GM21619 (cell line): ENCODE results near the gene ATP5ME.
"Not testable (repeated sequence)": the region's sequence is repeated elsewhere in the genome, so short reads cannot be mapped to it uniquely, and the experiment has no call there.

Experiments
- ATAC-seq: cut with Tn5 transposase; IDR thresholded peaks from one replicate; pipeline ENCODE4 v1.9.1; 2021; ENCODE audit not compliant: unreplicated experiment

Gene ATP5ME

DNA sequence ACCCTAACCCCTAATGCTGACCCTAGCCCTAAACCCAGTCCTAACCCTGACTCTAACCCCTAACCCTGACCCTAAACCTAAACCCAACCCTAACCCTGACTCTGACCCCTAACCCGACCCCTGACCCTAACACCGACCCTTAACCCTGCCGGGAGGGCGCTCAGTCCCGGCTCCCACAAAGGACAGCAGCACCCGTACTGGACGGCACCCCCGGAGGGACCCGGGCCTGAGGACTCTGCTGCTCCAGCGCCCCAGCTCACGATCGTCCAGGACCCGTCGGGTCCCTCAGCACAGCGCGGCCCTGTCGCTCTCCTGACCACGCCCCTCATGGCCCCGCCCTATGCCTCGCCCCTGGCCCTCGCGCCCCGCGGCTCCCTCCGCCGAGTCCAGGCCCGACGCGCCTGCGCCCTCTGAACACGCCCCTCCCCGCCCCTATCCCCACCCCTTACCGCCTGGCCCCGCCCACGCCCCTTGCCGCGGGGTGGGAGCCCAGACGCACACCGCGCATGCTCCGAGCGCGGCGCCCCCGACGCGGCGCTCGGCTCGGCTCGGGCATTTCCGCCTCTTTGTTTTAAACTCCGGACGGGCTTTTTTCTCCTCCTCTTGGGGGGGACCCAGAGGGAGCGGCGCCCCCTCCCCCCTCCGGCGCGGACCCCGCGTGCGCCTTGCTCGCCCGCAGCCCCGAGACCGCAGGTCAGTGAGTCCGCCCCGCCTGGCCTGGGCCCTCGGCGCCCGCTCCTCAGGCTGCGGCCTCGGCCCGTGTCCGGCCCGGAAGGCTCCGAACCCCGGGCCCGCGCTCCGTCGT lies 31.4 kb upstream of the ATP5ME start, which contains the start of gene PCGF3:
Gene PCGF3 (plus strand): TSS at position 555 of the 805 bp plus-strand sequence. CDS start 27,849 bp downstream, outside the sequence.
- peak; percentile 90 for ATAC-seq

DNA sequence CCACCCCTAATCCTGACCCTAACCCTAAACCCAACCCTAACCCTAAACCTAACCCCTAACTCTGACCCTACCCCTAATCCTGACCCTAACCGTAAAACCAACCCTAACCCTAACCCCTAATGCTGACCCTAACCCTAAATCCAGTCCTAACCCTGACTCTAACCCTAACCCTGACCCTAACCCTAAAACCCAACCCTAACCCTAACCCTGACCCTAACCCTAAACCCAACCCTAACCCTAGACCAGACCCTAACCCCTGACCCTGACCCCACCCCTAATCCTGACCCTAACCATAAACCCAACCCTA lies 30.8 kb upstream of the ATP5ME start:
- no peak for ATAC-seq

DNA sequence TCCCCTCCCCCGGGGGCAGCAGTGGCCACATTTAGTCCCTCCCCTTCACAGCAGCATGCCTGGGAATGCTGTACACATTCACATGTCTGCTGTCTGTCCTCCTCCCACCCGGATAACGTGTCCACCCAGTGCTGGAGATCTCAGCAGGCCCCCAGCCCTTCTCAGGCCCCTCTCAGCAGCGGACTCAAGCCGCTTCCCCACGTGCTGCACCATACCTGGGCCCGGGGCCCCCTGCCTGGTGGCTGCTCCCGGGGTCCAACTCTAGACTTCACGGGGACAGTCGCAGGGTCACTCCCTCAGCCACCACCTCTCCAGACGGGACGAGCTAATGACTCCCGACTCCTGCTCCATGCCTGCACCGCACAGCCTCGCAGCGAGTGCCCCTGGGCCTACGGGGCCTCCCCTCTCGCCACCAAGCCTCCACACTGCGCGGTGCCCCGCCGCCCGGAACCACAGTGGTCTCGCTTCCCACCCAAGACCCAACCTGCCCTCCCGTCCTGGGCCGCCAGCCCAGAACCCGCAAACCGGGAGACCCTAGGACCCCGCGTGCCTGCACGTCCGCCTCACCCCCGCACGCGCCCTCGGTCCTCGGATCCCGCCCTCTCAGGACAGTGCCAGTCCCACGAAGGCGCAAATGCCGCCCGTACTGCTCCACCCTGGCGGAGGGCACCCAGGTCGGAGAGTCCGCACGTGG lies 30.3 kb upstream of the ATP5ME start:
- ATAC-seq: no peak

DNA sequence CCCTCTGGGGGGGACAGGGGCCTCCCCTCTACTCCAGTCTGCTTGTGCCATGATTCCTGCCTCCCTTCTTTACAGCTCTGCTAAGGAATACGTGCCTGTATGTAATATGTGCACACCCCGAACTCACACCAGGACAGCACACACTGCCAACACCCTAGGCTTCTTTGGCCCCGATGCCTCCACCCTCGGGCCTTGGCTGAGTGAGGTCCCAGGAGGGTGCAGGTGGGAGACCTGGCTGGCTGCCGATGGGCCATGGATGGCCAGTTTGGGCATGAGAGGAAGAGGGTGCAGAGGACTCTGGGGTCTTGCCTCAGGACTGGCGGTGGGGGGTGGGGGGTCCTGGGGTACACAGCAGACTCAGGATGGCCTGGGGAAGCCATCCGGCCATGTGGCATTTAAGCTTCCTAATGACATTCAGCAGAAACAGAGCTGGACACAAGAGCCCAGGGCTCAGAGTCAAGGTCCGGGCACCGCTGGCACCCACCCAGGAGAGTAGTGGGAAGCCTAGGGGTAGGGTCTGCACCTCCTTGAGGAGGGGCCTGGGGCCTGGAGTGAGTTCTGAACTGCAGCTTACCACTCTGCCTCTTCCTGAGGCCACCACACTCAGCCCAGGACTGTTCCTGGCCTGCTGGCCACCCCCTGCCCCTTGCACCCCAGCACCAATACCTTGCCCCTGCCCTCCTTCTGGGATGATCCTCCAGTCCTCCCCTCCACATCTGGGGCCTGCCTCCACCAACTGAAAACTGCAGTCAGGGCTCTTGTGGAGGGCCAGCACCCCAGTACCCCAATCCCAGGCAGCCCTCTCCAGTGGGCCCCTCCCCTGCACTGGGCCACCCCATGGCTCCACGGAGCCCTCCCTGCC lies 29.5 kb upstream of the ATP5ME start:
- no peak for ATAC-seq

DNA sequence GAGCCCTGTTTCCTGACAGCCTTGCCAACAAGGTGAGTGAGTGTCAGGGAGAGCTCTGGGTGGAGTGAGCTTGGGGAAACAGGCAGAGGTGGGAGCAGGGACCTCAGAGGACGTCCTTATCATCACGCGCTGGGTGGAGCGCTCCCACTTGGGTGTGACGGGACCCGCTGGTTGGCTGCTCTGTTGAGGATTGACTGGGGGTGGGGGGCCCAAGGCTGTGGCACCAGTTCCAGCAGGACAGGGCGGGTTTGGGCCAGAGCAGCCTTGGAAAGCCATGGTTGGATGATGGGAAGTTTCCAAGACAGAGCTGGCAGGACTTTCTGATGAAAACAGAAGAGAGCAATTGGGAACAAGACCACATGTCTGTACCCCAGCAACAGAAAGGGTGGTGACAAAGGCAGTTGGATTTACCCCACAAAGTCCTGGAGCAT lies 28.6 kb upstream of the ATP5ME start:
- ATAC-seq: no peak

DNA sequence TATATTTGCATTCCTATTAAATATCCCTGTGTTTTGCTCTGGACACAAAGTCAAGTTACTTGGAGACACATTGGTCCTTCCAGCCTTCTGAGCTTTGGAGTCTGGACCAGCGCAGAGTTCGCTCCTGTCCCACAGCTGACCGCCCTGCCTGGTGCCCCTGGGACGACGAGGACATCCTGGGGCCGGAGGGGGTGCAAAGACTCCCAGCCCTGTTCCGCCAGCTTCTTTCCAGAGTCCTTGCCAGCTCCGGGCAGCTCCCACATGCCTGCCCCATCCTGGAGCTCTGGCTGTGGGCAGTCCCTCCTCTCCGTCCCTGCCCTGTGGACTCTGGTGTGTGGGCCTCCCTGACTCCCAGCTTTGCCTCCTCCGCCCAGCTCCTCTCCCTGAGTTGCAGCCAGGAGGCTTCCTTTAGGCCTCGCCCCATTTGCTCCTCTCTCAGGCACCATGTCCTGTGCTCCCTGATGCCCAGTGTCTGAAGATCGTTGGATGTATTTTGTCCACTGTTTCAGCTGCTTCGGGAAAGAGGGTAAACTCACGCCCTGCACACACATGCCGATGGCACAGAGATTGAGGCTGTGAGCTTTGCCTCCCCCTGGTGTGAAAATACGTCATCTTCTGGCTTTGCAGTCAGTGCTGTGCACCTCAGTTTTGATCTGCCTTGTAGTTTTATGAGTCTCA lies 26.6 kb upstream of the ATP5ME start:
- no peak for ATAC-seq

DNA sequence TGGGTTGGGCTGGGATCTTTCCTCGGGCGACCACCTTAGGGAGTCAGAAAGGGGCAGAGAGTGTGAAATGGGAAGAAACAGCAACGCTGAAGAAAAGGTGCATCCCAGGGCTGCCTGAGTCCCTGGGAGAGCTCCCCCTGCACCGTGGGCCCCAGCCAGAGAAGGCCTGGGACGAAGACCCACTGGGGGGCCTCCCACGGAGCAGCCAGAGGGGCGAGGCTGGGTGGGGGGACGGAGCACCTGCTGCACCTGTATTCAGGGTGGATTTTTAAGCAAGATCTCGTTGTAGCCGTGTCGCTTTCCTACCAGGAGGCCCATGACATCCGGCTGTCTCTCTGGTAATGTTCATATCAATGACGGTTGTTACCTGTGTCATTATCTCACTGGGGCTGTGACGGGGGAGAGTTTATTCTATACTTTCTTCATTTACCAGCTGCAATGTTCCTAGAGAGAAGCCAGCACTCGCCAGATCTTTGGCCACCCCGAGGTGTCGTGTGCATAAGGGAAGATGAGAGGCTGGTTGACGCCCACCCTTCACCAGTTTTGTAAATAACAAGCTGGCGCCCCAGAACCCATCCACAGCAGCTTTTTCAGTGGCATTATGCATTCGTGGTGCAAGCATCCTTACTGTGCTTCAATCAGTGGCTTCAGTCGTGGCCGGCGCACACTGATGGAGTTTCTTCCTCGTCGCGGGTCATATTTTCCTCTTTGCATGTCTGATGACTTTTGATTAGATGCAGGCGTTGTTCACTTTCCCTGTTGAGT lies 25.9 kb upstream of the ATP5ME start:
- peak; percentile 9 for ATAC-seq

DNA sequence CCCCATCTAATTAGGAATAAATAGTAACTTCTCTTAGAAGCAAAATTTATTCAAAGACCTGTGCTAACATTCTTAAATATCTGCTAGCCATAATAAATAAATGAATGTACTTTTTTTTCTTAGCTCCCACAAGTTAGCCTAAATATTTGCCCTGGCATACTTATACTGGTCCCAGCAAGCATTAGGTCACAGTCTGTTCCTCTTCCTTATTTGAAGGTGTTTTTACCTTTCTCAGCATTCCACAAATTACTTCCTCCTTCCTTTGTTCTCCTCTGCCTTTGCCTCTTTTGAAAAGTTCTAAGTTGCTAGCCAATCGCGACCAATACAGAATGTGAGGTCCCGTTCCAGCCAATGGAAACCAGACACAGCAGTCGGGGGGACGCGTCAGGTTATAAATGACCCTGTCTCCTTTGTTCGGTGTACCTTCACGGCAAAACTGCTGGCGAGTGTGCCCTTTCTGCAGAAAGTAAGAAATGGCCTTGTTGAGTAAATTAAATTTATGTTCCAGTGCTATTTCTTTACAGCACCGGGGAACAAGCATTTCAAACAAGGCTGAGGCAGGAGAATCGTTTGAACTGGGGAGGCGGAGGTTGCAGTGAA lies 20.4 kb upstream of the ATP5ME start:
- ATAC-seq: not testable (repeated sequence)

DNA sequence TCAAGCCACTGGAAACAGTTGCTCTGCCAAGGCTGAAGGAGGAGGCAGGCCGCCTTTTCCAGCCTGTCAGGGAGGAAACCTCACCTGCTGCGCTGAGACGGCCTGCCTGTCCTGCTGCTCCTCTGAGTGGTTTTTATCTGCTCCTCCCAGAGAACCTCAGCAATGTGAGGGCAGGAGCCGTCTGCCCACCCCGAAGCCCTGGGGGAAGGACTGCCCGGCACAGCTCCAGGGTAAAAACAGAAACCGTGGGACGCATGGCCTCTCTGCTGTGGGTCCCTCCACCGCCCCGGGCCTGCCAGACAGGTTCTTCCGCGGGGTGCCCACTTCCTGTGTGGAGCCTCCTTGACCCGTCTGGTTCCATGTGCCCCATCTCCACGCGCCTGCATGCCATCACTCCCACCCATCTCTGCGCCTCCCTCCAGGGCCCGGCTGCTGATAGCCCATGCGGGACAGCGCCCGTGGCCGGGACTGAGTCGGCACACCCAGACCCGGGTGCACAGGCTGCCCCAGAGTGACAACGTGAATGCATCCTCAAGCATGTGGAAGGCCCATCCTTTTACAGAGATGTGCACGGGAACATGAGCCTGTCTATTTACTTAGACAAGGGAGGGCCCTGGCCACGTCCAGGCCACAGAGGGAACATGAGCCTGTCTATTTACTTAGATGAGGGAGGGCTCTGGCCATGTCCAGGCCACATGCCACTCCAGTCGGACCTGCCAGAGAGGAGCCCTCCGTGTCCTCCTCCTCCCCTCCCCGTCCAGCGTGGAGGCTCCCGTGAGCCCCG lies 18.9 kb upstream of the ATP5ME start:
- ATAC-seq: no peak

DNA sequence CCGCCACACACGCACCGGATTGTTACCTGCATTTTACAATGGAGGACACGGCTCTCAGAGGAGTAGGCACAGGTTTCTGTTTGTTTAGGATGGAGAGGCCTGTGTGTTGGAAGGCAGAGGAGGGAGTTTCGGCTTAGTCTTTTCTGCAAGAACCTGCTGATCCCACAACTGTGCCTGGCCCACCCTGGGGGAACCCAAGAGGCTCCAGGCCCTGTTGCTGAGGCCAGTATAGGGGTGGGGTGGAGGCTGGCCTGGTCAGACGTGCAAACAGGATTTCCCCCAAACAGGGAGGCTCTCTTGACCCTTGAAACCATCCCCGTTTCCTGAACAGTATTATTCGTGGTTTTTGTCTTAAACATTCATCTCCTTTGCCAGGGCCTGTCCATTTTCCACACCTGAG lies 15.6 kb upstream of the ATP5ME start:
- ATAC-seq: no peak

DNA sequence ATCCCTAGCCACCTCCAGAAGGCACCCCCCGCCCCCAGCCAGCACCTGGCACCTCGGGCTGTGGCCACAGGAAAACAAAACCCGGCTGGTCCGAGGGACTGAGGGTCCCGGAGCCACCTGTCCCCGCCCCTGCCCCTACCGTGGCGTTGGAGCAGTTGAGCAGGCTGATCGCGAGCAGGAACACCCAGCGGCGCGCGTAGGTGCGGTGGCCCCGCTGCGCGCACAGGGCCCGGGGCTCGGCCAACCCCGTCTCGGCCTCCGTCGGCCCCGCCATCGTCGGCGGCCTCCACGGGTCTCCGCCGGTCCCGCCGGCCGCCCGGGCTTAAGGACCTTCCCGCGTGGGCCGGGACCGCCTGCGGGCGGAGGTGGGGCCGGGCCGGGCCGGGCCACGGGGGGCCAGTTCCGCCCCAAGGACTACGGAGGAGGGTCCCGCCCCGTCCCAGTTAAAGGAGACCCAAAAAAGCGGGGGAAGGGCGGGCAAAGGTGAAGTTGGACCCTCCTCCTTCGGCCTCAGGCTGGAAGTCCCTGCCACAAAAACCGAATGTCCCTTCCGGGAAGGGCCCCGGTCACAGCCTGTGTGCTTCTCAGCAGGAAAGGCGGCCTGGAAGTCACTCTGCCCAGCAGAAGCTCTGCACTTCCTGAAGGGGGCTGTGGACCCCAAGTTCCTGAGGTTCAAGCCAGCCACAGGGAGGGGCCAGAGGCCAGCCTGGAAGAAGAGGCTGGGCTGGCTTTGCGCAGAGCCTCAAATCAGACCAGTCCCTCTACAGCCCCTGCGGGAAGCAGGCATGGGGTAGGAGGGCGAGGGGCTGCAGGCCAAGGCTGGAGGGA lies 15.0 kb upstream of the ATP5ME start, which contains the start of gene SLC49A3:
Gene SLC49A3 (minus strand): TSS at position 298 of the 828 bp plus-strand sequence. CDS start 24 bp downstream, at position 274.
- ATAC-seq: no peak

DNA sequence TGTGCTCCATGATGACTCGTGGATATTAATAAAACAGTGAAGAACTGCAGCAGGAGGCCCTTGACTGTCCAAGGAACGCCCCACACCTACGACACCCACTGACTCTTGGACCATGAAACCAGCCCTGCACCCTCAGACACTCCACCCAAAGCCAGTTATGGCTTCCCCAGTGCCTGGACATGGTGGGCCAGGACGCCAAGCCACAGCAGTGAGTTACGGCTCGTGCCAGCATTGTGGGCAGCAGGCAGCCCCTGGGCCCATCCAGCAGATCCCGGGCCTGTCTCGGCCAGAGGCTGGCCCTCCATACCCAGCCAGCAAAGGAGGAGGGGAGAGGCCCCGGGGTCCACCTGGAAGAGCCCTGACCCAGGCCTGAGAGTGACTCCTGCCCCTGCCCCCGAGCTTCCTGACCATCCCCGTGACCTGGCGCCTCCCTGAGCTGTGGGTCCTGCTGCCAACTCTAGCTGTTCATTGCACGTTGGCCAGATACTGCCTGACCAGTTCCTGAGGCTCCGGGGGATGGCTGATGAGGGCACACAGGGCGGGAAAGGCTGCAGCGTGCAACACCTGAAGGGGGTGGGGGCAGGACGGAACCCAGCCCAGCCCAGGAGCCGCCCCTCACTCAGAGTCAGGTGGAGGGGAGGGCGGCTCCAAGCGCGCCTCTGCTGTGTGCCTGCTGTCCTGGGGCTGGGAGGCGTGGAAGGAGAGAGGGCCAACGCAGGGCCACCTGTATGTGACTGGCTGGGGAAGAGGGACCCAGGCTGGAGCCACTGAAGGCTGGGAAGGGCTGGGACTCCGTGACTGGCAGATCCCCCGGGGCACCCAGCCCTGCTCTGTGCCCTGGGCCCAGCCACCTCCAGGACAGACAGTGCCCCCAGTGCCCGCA lies 14.1 kb upstream of the ATP5ME start:
- no peak for ATAC-seq

DNA sequence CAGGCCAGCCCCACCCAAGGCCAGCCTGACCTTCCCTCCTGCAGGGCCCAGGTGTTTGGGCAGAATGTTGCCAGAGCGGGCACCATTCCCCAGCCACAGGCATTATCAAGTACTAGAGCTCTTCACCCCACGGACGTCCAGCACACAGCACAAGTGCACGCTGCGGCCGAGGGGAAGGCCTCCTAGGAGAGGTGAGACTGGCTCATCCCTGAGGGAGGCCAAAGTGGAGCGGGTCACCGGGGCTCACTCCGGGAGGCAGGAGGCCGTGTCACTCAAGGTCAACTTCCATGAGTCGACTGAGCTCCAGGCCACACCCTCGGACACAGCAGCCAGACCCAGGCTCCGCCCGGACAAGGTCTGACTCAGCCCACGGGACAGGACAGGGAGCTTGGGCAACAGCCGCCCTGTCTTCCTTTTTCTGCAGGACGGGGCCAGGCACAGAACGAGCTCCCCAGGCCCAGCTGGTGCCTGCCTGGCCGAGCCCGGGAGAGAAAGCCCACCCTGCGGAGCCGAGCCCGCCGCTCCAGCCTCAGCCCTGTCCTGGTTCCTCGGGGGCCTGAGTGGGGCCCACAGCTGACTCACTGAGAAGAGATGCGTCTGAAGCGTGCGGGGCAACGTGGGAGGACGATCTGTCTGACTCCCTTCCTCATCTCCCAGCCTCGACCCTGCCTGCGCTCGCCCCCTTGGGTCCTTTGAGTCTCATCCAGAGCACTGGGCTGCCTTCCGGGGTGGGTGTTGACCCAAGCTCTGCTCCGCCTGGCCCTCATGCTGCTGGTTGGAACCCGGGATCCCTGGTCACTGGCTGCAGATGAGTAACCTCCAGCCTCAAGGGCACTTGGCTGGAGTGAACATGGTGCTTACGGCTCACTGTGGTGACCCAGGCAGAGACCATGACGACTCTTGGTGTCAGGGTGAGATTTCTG lies 13.2 kb upstream of the ATP5ME start:
- ATAC-seq: no peak

DNA sequence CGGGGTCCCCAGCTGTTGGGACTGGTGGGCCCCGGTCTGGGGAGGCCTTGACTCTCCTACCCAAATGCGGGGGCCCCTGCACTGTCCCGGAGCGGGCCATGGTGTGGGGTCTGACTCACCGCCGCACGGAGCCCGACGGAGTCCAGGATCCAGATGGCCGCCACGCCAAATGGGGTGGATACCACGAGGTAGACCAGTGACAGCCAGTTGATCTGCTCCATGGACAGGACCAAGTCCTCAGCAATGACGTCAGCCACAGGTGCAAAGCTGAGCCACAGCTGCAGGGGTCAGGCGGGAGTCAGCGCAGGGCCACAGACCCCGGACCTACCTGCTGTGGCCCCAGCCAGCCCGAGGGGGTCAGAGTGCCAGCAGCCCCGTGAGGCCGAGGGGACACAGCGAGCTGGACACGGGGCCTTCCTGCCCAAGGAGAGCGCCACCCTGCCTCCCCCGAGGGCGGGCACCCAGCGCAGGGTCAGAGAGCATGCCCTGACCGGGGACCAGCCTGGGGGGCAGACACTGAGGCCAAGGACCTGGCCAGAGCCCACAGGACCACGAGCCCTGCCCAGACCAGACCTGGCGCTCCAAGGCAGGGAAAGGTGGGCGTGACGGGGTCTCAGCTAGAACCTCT lies 12.5 kb upstream of the ATP5ME start:
- no peak for ATAC-seq

DNA sequence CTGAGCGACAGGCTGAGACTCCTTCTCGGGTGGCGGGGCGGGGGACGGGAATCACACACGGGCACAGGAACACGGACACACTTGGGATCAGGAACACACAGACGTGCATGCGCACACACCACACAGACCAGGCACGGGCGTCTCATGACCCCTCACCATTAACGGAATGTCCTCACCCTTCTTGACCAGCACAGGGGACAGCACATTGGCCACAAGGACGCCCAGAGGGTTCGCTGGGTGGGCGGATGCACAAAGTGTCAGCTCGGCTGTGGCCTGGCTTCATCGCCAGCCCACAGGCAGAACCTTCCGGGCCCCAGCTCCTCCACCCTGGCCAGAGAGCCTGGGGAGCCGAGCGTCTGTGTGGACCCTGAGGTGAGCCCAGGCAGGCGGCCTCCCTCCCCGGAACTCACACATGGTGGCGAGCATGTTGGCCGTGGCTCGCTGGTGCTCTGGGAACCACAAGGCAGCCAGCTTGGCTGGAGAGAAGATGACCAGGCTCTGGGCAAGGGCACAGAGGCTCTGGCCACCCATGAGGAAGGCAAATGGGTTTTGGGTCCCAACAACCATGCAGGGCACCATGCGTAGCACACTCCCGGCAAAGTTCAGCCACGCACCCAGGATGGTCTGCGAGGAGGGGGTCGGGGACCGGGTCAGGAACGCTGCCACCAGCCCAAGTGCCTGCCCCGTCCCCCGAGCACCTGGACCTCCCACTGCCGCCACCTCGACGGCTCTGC lies 11.8 kb upstream of the ATP5ME start:
- ATAC-seq: no peak
